Activated CD4-positive, alpha-beta T cell treated with anti-CD3 and anti-CD28 coated beads, Interleukin-10, Interleukin-2, amounts not matched to agents 100 ng/mL and 50 ng/mL, durations not matched to agents 16 hours and 8 hours (primary cell): ENCODE measurements around the gene POLR1G.
A peak's percentile ranks its signal among the peaks of the same experiment; 100 is the strongest.

Experiments
- DNase-seq: peaks from one replicate; pipeline ENCODE4 v3.0.0-alpha.2; 2020

Gene POLR1G

DNA sequence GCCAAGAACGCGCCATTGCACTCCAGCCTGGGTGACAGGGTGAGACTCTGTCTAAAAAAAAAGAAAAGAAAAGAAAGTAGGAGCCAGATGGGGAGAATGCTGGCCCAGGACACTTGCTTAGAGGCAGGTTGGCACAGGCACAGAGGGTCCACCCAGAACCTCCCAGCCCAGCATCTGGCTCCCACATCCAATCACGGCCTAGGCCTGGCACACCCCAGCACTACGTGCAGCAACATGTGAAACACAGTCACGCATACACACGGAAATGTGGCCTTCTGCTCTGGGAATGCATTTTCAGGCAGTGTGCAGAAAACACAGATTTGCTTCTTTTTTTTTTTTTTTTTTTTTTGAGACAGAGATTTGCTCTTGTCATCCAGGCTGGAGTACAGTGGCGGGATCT, 40.5 kb downstream of the POLR1G start:
- DNase-seq, result no peak

DNA sequence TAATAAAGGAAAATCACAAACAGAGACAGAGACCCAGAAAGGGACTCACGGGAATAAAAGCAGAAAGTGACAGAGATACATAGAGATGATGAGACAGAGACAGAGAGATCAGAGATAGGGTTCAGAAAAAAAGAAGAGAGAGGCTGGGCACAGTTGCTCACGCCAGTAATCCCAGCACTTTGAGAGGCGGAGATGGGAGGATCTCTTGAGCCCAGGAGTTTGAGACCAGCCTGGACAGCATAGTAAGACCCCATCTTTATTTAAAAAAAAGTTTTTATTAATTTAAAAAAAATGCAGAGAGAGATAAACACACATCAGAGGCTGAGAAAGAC, 41.9 kb downstream of the POLR1G start:
- DNase-seq, result no peak

DNA sequence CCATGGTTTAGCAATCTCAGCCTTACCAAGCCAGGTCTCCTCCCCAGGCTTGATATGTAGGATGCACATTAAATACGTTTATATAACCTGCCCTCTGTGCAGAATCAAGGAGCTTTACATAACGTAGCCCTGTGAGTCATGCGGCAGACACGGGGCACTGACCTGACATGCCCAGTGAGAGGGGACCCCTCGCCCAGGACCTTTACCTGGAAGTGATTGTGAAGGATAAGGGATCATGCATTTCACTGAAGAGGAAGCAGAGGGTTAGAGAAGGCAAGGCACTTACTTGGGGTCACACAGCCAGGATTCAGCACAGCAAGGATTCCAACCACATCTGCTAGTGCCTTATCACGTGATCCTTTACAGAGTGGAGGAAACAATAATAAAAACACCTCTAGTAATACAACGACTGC, 42.4 kb downstream of the POLR1G start:
- DNase-seq, result no peak

DNA sequence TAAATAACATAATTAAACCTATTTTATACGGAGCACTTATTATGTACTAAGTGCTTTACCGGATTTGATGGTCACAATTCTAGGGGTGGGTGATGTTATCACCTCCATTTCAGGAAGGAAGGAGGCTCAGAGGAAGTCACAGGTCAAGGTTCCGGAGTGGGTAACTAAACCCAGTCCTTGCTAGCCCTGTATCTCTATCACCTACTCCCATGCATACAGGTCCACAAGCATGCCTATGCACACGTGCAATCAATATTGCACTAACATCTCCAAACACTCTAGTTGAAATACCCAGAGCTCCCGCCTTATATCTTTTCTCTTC, 43.5 kb downstream of the POLR1G start:
- peak; percentile 73 for DNase-seq

DNA sequence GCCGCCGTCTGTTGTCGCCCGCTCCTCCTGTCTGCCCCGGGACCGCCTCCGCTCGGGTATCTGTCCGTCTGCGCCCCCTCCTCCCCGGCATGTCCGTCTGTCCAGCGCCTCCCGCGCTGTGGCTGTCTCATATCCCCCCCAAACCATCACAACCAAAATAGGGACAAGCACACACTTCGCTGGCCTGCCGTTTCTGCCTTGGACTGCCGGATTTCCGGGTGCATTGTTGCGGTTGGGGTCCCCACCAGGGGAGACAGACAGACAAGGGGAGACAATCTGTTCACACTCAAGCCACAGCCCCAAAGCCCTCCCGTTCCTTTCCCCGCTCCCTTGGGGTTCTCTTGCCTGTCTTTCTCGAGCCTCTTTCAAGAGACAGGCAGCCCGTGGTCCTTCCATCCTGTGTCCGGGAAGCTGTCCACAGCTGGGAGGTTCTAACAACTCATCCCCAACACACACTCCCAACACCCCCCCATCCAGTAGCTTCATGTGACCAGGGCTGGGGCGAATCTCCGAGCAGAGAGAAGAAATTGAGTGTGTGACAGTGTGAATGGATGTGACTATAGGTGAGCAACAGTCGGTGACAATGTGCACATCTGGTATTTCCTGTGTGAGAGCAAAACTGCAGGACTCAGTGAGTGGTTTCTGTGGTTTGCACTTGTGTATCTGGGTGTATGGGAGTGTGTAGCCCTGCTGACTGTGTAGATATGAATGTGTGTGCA, 44.8 kb downstream of the POLR1G start:
- DNase-seq, result peak; percentile 76

DNA sequence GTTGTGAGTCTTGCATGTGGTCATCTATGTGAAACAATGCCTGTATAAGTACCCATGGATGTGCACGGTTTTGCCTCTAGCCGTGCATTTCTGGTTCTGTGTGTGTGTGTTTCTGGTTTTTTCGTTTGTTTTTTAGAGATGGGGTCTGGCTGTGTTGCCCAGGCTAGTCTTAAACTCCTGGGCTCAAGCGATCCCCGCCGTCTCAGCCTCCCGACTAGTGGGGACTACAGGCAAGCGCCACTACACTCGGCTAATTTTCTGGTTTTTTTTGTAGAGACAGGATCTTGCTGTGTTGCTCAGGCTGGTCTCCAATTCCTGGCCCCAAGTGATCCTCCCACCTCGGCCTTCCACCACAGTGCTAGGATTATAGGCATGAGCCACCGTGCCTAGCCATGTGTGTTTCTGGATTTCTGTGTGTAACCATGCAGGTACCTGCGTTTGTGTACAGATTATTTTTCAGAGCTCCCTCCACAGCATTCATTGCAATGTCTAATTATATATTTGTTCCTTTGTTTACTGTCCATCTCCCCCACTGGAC, 45.5 kb downstream of the POLR1G start:
- no peak for DNase-seq

DNA sequence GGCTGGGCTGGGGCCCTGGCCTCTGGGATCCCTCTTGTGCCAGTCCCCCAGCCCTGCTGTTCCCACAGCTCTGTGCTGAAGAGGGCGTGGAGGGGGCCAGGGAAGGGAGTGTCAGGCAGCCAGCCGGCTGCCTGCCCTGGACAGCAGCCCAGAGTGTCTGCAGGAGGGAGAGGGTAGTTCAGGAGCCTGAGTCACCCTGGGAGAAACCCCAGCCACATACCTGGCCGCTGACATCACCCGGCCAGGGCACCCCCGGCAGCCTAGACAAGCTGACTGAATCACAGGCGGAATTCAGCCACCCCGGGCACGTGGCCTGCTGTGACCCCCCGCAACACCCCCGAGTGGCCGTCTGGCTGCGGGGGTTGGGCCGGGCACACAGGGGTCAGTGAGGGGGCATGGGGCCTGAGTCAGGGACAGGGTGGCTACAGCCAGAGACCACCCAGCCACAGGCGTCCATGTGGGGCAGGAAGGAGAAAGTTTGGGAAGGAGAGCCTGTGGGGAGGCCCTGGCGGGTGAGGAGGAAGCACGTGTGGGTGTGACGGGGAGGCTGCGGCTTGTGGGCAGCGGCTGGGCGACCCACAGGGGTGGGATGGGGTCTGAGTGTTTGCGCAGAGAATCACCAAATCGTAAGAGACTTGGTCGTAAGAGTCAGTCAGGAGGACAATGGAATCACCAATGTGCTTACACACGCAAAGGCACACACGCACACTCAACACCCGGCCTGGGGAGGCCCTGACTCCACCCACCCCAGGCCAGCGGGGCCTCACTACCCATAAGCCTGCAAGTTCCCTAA, 49.5 kb downstream of the POLR1G start:
- DNase-seq, result peak; percentile 63

DNA sequence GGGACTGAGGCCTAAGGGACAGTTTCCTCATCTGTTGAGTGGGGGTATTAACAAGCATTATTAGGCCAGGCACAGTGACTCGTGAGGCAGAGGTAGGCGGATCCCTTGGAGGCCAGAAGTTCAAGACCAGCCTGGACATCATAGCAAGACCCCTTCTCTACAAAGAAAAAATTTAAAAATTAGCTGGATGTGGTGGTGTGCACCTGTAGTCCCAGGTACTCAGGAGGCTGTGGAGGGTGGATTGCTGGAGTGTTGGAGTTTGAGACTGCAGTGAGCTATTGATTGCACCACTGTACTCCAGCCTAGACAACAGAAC, 50.0 kb downstream of the POLR1G start:
- no peak for DNase-seq

DNA sequence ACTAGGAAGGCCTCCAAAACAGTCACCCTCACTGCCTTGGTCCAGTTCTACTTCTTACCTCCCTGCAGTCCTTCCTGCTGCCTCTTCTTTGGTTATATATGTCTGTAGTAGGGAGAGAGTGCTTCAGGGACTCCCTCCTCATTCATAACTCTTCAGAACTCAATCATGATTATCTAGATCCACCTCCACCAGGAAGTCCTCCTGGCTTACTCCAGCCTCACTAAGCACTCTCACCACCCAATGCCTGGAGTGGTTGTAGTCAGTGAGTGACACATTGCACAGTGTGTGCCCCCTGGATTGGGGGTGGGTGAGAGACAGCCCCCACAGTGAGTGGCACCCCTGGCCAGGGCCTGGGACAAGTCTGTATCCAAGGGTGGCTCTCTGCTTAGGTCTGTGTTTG, 51.3 kb downstream of the POLR1G start:
- DNase-seq, result no peak
